AG04449 (cell line): Measurements from ENCODE around the gene ULK3.

Experiments
- CTCF ChIA-PET: fragments of 350-600 bp; formaldehyde crosslinking; extraction: SDS; loops from one replicate; lab custom pipeline; 2021; ENCODE audit warnings: antibody characterized with exemption; lab: Yijun Ruan, JAX
- POLR2A ChIA-PET: fragments of 400-600, 350-600 bp; formaldehyde crosslinking; extraction: SDS; loops from one replicate; lab custom pipeline; 2020; ENCODE audit warnings: antibody characterized with exemption, inconsistent platforms; lab: Yijun Ruan, JAX
- DNase-seq: peaks from one replicate; pipeline ENCODE4 v3.0.0-alpha.2; 2010; ENCODE audit warnings: low read depth, low spot score
- H3K4me3 ChIP-seq: 2 replicates; pipeline ENCODE4 v1.5.1; 2011; ENCODE audit warnings: low read depth, mild to moderate bottlenecking, control low read depth, low read length
- CTCF ChIP-seq: IDR thresholded peaks from one replicate; pipeline ENCODE4 v1.5.1; 2011; ENCODE audit warnings: mild to moderate bottlenecking, moderate library complexity, low read length, control low read depth, inconsistent platforms; ENCODE audit not compliant: insufficient read depth; ENCODE audit errors: missing control alignments

Gene ULK3

GRCh38 chr15:74787251-74788041 lies 55.5 kb downstream of the ULK3 start:
- H3K4me3 ChIP-seq = no peak overlapping the region
- CTCF ChIA-PET = interaction anchor here (0.7 to 33.5 kb wide), 18 partner anchors 8 to 166 kb away, joined by 3 to 1672 read pairs (median 4); partner anchors contain the start of genes CLK3, CPLX3, MPI and RPP25
- no peak for DNase-seq
- TF ChIP-seq CTCF = peak; percentile 81
- POLR2A ChIA-PET = interaction anchor here (1.0 to 1.4 kb wide), 2 partner anchors 10 to 151 kb away, joined by 4 to 5 read pairs; partner anchors contain the start of gene COX5A

GRCh38 chr15:74786551-74787165 lies 56.3 kb downstream of the ULK3 start:
- CTCF ChIA-PET = interaction anchor here (0.7 to 33.5 kb wide), 13 partner anchors 8 to 167 kb away, joined by 3 to 1672 read pairs (median 5); partner anchors contain the start of genes CLK3, RPP25 and ULK3
- POLR2A ChIA-PET = interaction anchor here (1.0 to 1.4 kb wide), 2 partner anchors 9 to 151 kb away, joined by 4 to 5 read pairs; partner anchors contain the start of gene COX5A
- DNase-seq = no peak
- TF ChIP-seq CTCF = no peak
- H3K4me3 ChIP-seq = no peak overlapping the region
